ENCODE measurements around the gene LRRC3. TPM values are rescaled to one million over a fixed set of nuclear protein-coding genes. Genes with fewer than 3 reads are reported as not detected.
A peak's percentile ranks its signal among the peaks of the same experiment; 100 is the strongest.
"Not testable (repeated sequence)": the region's sequence is repeated elsewhere in the genome, so short reads cannot be mapped to it uniquely, and the experiment has no call there.

The LRRC3 gene, protein sequence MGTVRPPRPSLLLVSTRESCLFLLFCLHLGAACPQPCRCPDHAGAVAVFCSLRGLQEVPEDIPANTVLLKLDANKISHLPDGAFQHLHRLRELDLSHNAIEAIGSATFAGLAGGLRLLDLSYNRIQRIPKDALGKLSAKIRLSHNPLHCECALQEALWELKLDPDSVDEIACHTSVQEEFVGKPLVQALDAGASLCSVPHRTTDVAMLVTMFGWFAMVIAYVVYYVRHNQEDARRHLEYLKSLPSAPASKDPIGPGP
- total RNA-seq: 1 to 10 TPM; 3.7 to 3.8 TPM

GRCh38 chr21:44454747-44455523 is at the start of gene LRRC3:
LRRC3 (plus strand) TSS chr21:44455510; CDS start chr21:44456645, 1,135 bp downstream.
- peak; percentile 88 for DNase-seq
- Mint-ChIP-seq H3K4me1 (peaks cover 5% of the 10 kb centered on the region), H3K36me3 (ENCODE audit: low read depth) (no peaks in the 10 kb centered on the region), H3K4me3 (peak within 1 kb of the TSS; percentile 76), H3K27ac (no peak within 1 kb of the TSS), H3K27me3 (peaks cover 33% of the 10 kb centered on the region), H3K9me3 (peaks cover 13% of the 10 kb centered on the region)
- ChIA-PET CTCF (no interaction called here), POLR2A (interaction anchor here (2.3 kb wide), 1 partner anchor 116 kb away, joined by 21 read pairs; the partner anchor contains the start of gene CFAP410)

DNA sequence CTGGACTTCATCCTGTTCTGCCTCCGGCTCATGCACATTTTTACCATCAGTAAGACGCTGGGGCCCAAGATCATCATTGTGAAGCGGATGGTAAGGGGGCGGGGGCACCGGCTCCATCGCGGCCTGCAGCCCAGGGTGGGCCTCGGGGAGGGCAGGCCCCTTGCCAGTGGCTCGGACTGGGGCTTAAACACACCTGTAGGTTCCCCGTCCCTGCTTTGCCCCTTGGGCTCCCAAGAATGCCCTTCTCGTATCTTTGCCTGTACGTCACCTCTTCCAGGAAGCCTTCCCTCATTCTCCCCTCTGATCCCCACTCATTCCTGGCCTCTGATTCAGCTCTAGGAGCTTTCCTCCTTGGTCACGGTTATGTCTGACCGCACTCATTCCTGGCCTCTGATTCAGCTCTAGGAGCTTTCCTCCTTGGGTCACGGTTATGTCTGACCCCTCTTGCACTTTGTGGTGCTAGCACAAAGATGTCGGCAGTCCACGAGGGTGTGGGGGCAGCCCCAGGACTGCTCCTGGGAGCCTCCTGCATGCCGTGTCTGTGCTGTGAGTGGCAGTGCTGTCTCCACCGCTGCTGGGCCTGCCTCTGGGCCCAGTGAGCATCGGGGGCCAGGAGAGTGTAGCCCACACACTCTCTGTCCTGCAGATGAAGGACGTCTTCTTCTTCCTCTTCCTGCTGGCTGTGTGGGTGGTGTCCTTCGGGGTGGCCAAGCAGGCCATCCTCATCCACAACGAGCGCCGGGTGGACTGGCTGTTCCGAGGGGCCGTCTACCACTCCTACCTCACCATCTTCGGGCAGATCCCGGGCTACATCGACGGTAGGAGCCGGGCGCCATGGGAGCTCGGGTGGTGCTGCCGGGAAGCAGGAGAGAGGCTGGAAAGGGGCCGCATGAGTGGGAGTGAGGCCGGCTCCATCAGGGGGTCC is 49.1 kb upstream of the LRRC3 start:
- no peak for DNase-seq
- Mint-ChIP-seq H3K27me3 (no peaks in the 10 kb centered on the region), H3K4me3 (no peak overlapping the region), H3K36me3 (ENCODE audit: low read depth) (peaks cover 25% of the 10 kb centered on the region), H3K4me1 (peaks cover 2% of the 10 kb centered on the region), H3K9me3 (peaks cover 15% of the 10 kb centered on the region), H3K27ac (no peak overlapping the region)
- ChIA-PET CTCF (interaction anchor here (0.6 kb wide), 1 partner anchor 701 kb away, joined by 3 read pairs; no protein-coding TSS in a partner anchor), POLR2A (no interaction called here)

DNA sequence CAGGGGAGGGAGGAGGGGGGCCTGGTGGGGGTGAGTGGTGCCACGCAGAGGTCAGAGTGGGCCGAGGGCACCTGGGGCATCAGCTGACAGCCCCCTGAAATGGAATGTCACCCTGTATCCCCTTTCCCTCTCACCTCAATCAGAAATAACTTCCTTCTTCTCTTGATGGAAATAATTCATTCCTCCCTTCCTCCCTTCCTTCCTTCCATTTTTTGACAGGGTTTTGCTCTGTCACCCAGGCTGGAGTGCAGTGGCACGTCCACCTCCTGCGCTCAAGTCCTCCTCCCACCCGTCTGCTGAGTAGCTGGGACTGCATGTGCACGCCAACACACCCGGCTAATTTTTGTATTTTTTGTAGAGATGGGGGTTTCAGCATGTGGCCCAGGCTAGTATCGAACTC is 48.4 kb upstream of the LRRC3 start:
- H3K9me3 Mint-ChIP-seq: peaks cover 15% of the 10 kb centered on the region
- ChIA-PET POLR2A (no interaction called here), CTCF (interaction anchor here (0.6 kb wide), 1 partner anchor 702 kb away, joined by 3 read pairs; no protein-coding TSS in a partner anchor)
- H3K27ac Mint-ChIP-seq: peak overlapping the region; percentile 62
- H3K27me3 Mint-ChIP-seq: no peaks in the 10 kb centered on the region
- H3K4me1 Mint-ChIP-seq: peaks cover 2% of the 10 kb centered on the region
- no peak for DNase-seq
- H3K4me3 Mint-ChIP-seq: no peak overlapping the region
- peaks cover 25% of the 10 kb centered on the region for H3K36me3 Mint-ChIP-seq (ENCODE audit: low read depth)

GRCh38 chr21:44407493-44407892 is 47.8 kb upstream of the LRRC3 start:
- ChIA-PET CTCF (no interaction called here), POLR2A (no interaction called here)
- peak overlapping the region; percentile 21 for H3K27ac Mint-ChIP-seq
- H3K27me3 Mint-ChIP-seq: peaks cover 4% of the 10 kb centered on the region
- H3K4me1 Mint-ChIP-seq: peaks cover 2% of the 10 kb centered on the region
- peaks cover 28% of the 10 kb centered on the region for H3K36me3 Mint-ChIP-seq (ENCODE audit: low read depth)
- no peak for DNase-seq
- H3K4me3 Mint-ChIP-seq: no peak overlapping the region
- H3K9me3 Mint-ChIP-seq: peaks cover 15% of the 10 kb centered on the region

DNA sequence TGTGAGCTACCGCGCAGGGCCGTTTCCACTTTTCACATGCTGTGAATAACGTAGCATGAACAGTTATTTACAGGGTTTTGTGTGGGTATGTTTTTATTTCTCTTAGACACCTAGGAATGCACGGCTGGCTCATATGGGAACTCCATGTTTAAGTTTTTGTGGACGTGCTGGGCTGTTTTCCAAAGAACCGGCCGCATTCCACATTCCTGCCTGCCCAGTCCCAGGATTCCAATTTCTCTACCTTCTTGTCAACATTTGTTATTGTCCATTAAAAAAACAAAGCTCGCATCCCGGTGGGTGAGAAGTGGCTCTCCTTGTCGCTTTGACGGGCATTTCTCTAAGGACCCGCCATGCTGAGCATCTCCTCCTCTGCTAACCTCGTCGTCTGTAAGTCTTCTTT is 47.1 kb upstream of the LRRC3 start:
- no peak overlapping the region for H3K4me3 Mint-ChIP-seq
- CTCF ChIA-PET: no interaction called here
- H3K27me3 Mint-ChIP-seq: peaks cover 6% of the 10 kb centered on the region
- H3K36me3 Mint-ChIP-seq (ENCODE audit: low read depth): peaks cover 29% of the 10 kb centered on the region
- H3K9me3 Mint-ChIP-seq: peaks cover 15% of the 10 kb centered on the region
- H3K27ac Mint-ChIP-seq: no peak overlapping the region
- DNase-seq: no peak
- POLR2A ChIA-PET: no interaction called here
- H3K4me1 Mint-ChIP-seq: peaks cover 2% of the 10 kb centered on the region

- DNase-seq: no peak
- Mint-ChIP-seq H3K27ac (no peak overlapping the region), H3K27me3 (peaks cover 6% of the 10 kb centered on the region), H3K36me3 (ENCODE audit: low read depth) (peaks cover 20% of the 10 kb centered on the region), H3K4me3 (no peak overlapping the region), H3K9me3 (peaks cover 5% of the 10 kb centered on the region), H3K4me1 (no peaks in the 10 kb centered on the region)
- ChIA-PET CTCF (no interaction called here), POLR2A (no interaction called here)
These were observed 41.6 kb upstream of the LRRC3 start for GRCh38 chr21:44413566-44414290.

DNA sequence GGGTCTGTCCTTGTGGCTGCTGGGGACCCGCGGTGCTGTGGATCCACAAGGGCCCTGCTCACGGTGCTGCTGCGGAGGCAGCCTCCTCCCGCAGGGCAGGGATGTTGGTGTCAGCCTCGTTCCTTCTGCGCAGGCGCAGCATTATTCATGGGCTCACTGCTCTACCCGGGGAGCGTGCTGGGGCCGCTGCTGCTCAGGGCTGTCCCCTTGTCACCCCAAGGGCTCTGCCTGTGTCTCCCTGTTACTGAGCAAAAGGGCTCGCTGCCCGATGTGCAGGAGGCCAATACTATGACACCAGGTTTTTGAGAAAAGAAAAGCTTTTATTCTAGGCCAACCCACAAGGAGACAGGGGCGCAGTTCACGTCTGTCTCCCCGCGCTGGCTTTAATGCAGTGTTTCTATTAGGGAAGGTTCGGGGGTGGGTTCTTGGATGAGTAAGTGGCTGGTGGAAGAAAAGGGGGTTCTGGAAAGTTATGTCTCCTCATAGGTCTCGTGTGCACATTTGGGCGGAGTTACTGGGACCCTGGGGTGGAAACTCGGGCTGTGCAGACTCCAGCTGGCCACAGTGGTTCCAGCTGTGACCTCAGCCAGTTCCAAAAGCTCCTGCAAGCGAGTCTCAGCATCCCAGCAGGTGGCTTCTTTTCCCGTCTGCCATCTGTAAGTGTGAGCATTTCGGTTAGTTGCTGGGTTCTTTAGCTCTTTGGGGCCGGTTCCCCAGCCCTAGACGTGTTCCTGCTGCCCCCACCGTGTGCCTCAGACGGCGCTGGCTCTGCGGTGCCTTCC is 40.8 kb upstream of the LRRC3 start:
- Mint-ChIP-seq H3K27me3 (peaks cover 6% of the 10 kb centered on the region), H3K27ac (no peak overlapping the region), H3K4me3 (no peak overlapping the region), H3K4me1 (no peaks in the 10 kb centered on the region), H3K9me3 (peaks cover 7% of the 10 kb centered on the region), H3K36me3 (ENCODE audit: low read depth) (peaks cover 21% of the 10 kb centered on the region)
- POLR2A ChIA-PET: no interaction called here
- no peak for DNase-seq
- CTCF ChIA-PET: no interaction called here

DNA sequence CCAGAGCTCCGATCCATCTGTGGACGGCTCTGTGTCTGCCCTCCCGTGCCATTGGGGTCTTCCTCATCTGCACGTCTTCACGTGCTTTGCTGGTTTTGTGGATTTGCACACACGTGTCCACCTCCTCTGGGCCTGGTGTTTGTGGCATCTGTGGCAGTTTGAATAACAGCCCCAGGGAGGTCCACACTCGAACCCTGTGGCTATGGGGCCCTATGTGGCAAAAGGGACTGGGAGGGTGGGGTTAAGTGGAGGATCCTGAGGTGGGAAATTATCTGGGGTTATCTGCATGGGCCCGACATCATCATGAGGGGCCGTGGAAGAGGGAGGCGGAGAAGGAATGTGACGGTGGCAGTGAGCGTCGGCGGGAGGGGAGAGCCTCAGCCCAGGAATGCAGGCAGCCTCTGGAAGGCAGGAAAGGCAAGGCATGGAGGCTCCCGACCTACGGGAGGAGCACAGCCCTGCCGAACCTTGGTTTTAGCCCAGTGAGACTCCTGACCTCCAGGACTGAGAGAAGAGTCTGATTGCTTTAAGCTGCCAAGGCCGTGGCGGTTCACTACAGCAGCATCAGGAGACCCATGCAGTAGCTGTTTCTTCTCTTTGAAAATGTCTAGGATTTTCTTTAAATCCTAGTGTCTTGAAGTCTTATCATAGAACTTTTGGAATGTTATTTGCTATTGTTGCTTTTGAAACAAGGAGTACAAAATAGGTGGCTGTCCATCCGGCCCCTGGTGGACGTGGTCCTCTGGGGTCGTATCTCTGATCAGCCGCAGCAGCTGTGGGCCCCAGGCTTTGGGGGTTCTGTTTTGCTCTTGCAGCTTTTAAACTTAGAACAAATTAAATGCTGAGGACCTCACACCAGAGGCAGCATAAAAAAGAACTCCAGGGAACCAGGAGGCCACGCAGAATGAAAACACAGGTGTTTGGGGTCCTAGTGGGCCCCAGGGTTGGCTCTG is 40.0 kb upstream of the LRRC3 start:
- H3K4me1 Mint-ChIP-seq: no peaks in the 10 kb centered on the region
- CTCF ChIA-PET: no interaction called here
- H3K27me3 Mint-ChIP-seq: peaks cover 6% of the 10 kb centered on the region
- no peak overlapping the region for H3K4me3 Mint-ChIP-seq
- DNase-seq: no peak
- POLR2A ChIA-PET: no interaction called here
- no peak overlapping the region for H3K27ac Mint-ChIP-seq
- H3K36me3 Mint-ChIP-seq (ENCODE audit: low read depth): peaks cover 22% of the 10 kb centered on the region
- H3K9me3 Mint-ChIP-seq: peaks cover 11% of the 10 kb centered on the region

DNA sequence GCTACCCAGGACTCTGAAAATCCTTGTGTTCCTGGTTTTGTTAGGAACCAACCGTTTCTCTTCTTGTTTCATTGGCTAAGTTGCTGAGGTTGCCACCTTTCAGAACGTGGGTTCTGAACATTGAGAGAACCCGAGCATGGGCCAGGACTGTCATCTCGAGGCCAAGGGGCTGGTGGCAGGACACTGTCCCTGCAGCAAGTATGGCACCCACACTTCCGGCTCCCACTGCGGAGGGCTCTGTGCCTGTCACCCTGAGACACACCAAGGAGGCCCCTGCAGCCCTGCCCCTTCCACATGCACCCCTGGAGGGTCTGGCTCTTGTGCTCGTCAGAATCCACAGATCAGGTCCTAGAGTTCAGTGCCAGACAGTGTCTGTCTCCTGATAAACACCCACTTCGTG is 39.1 kb upstream of the LRRC3 start:
- no peak overlapping the region for H3K4me3 Mint-ChIP-seq
- peaks cover 6% of the 10 kb centered on the region for H3K27me3 Mint-ChIP-seq
- H3K36me3 Mint-ChIP-seq (ENCODE audit: low read depth): peaks cover 22% of the 10 kb centered on the region
- CTCF ChIA-PET: no interaction called here
- no peak for DNase-seq
- H3K4me1 Mint-ChIP-seq: no peaks in the 10 kb centered on the region
- peaks cover 11% of the 10 kb centered on the region for H3K9me3 Mint-ChIP-seq
- POLR2A ChIA-PET: no interaction called here
- H3K27ac Mint-ChIP-seq: no peak overlapping the region

GRCh38 chr21:44417621-44418107 is 37.6 kb upstream of the LRRC3 start:
- DNase-seq, H3K27ac Mint-ChIP-seq, POLR2A ChIA-PET, CTCF ChIA-PET, H3K4me3 Mint-ChIP-seq, H3K4me1 Mint-ChIP-seq, H3K27me3 Mint-ChIP-seq: not testable (repeated sequence)
- Mint-ChIP-seq H3K36me3 (ENCODE audit: low read depth) (peaks cover 19% of the 10 kb centered on the region), H3K9me3 (peaks cover 11% of the 10 kb centered on the region)

DNA sequence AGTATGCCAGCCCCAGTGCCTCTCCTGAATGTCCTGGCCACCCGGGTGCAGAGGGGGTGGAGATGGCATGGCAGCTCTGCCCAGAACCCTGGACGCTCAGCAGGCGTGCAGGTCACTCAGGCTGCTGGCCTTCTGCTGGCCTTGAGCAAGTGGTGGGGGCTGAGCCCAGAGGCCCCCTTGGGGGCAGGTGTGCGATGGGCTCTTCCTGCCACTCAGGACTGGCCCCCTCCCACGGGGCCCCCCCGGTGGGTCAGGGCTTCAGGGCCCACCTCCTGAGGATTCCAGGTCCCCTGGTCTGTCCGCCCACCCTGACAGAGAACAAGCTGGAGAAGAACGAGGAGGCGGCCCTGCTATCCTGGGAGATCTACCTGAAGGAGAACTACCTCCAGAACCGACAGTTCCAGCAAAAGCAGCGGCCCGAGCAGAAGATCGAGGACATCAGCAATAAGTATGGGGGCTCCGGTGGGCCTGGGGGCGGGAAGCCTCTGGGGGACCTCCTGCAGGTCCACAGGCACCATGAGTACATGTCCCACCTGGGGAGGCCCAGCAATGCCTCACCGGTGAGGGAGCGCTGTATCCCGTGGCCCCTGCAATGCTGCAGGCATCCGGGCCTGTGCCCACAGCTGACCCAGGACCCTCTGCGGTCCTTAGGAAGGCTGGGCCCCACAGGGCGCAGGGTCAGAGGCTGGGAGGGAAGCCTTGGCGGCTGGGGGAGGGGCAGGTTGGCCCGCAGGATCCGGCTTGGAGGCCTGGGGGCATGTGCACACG is 37.0 kb upstream of the LRRC3 start:
- Mint-ChIP-seq H3K4me1 (no peaks in the 10 kb centered on the region), H3K9me3 (peaks cover 11% of the 10 kb centered on the region), H3K4me3 (no peak overlapping the region), H3K36me3 (ENCODE audit: low read depth) (peaks cover 19% of the 10 kb centered on the region), H3K27me3 (no peaks in the 10 kb centered on the region), H3K27ac (no peak overlapping the region)
- ChIA-PET POLR2A (no interaction called here), CTCF (no interaction called here)
- DNase-seq: no peak
